Sigmoid colon (tissue), 7 donors: Measurements from ENCODE around the gene ZNF365. TPM values are rescaled to one million over a fixed set of nuclear protein-coding genes. Genes with fewer than 3 reads are reported as not detected.
A peak's percentile ranks its signal among the peaks of the same experiment; 100 is the strongest.

Experiments
- DNase-seq: peaks from one replicate; pipeline ENCODE4 v3.0.0-alpha.2; 2019
- H3K27ac ChIP-seq, 4 donors: fragments of 200-600 bp; sonication (generic); one replicate each; pipeline ENCODE4 v1.5.1; 2016 to 2019; ENCODE audit warnings: mild to moderate bottlenecking in 1 of 4
- H3K27me3 ChIP-seq, 3 donors: fragments of 200-600 bp; sonication (generic); one replicate each; pipeline ENCODE4 v1.5.1; 2019; ENCODE audit warnings: mild to moderate bottlenecking in 1 of 3
- H3K36me3 ChIP-seq, 4 donors: fragments of 200-600 bp; sonication (generic); one replicate each; pipeline ENCODE4 v1.5.1; 2016 to 2019
- H3K4me1 ChIP-seq, 4 donors: fragments of 200-600 bp; sonication (generic); one replicate each; pipeline ENCODE4 v1.5.1; 2017 to 2019
- H3K4me3 ChIP-seq, 4 donors: fragments of 200-600 bp; sonication (generic); one replicate each; pipeline ENCODE4 v1.5.1; 2017 to 2019; ENCODE audit warnings: mild to moderate bottlenecking in 2 of 4, moderate library complexity in 1 of 4
- H3K9me3 ChIP-seq, 4 donors: fragments of 200-600 bp in 3 of 4; sonication (generic) in 3 of 4; one replicate each; pipeline versions ENCODE4 v1.5.1 to v1.6.1; 2013 to 2019
- CTCF ChIP-seq, 4 experiments: fragments of 450-650 bp in 3 of 4; fragments of 200-600 bp in 1 of 4; IDR thresholded peaks; one replicate each; pipeline ENCODE4 v1.5.1; 2016 to 2019; ENCODE audit warnings: antibody characterized with exemption in 4 of 4, mild to moderate bottlenecking in 3 of 4, moderate library complexity in 2 of 4
- EP300 ChIP-seq, 4 donors: sonication (generic); formaldehyde crosslinking; IDR thresholded peaks; one replicate each; pipeline ENCODE4 v1.6.1; 2017; ENCODE audit warnings: antibody characterized with exemption in 4 of 4
- POLR2A ChIP-seq, 2 donors: fragments of 450-650 bp; IDR thresholded peaks; one replicate each; pipeline ENCODE4 v1.6.1; 2016; ENCODE audit warnings: antibody characterized with exemption in 2 of 2, mild to moderate bottlenecking in 2 of 2, moderate library complexity in 2 of 2
- POLR2AphosphoS5 ChIP-seq, 4 donors: sonication (generic); formaldehyde crosslinking; IDR thresholded peaks; one replicate each; pipeline ENCODE4 v1.6.1; 2017; ENCODE audit warnings: antibody characterized with exemption in 4 of 4
- WGBS, 2 donors: extraction: QIAGEN DNeasy Blood & Tissue Kit; methylation state at CpG; one replicate each; pipeline ENCODE4 v1.1.7; 2013; 5-methylcytosine and 5-hydroxymethylcytosine counted together
- intact Hi-C: fragments of 100-400 bp; cut with DNase I; formaldehyde crosslinking; loops from one replicate; pipeline ENCODE4 v1.15.1; 2023
- polyA plus RNA-seq, 3 donors: library from polyadenylated mRNA; stranded (reverse); fragments of 200-250 nt; gene quantifications; one replicate each; pipeline ENCODE4 v1.2.3, GENCODE V29; 2013
- total RNA-seq, 4 donors: library from RNA; depleted of rRNA; stranded (reverse); fragments of >200 nt; gene quantifications; one replicate each; pipeline ENCODE4 v1.1.0, GENCODE V29; 2016
- donor health status: healthy with polysubstance abuse.
- donor health status: Bipolar disorder and iron deficiency.
- donor health status: healthy.

ZNF365 gene
- total and polyA plus RNA-seq, 7 donors: 0.16 to 0.82 (median 0.38) TPM; not detected in 3

GRCh38 chr10:62442006-62442405 is 67.8 kb downstream of the ZNF365 start:
- intact Hi-C loops: no loop called here
- Histone ChIP-seq H3K27ac (peak overlapping the region in 3 of 4 donors; percentile 25 to 57 (median 55)), H3K9me3 (no peaks in the 10 kb centered on the region), H3K4me1 (peaks cover 0 to 28% (median 23%) of the 10 kb centered on the region in 4 donors), H3K36me3 (no peaks in the 10 kb centered on the region), H3K27me3 (no peaks in the 10 kb centered on the region), H3K4me3 (no peak overlapping the region)
- no peak for DNase-seq
- WGBS, 2 donors: 38 to 56% methylated on average over 3 of the region's 3 CpGs
- peak in 1 of 4 donors; percentile 34 for TF ChIP-seq POLR2AphosphoS5 (IDR thresholded peaks at IDR 0.05)
- no peak for TF ChIP-seq CTCF (IDR thresholded peaks at IDR 0.05)

GRCh38 chr10:62442894-62443669 is 68.9 kb downstream of the ZNF365 start:
- TF ChIP-seq EP300 (IDR thresholded peaks at IDR 0.05) (no peak), POLR2AphosphoS5 (IDR thresholded peaks at IDR 0.05) (no peak), POLR2A (IDR thresholded peaks at IDR 0.05) (no peak), CTCF (IDR thresholded peaks at IDR 0.05) (no peak)
- H3K9me3 ChIP-seq: no peaks in the 10 kb centered on the region
- no peaks in the 10 kb centered on the region for H3K27me3 ChIP-seq
- WGBS, 2 donors: 80 to 87% methylated on average over 8 of the region's 8 CpGs
- H3K27ac ChIP-seq: peak overlapping the region in 2 of 4 donors; percentile 55 to 57
- no peak for DNase-seq
- no peak overlapping the region for H3K4me3 ChIP-seq
- H3K36me3 ChIP-seq: no peaks in the 10 kb centered on the region
- intact Hi-C loops: no loop called here
- peaks cover 0 to 25% (median 22%) of the 10 kb centered on the region in 4 donors for H3K4me1 ChIP-seq

- no peak for DNase-seq
- intact Hi-C loops: no loop called here
- no peaks in the 10 kb centered on the region for H3K36me3 ChIP-seq
- no peak for TF ChIP-seq POLR2A (IDR thresholded peaks at IDR 0.05)
- no peak for TF ChIP-seq EP300 (IDR thresholded peaks at IDR 0.05)
- no peak for TF ChIP-seq POLR2AphosphoS5 (IDR thresholded peaks at IDR 0.05)
- no peak for TF ChIP-seq CTCF (IDR thresholded peaks at IDR 0.05)
- no peak overlapping the region for H3K27ac ChIP-seq
- no peaks in the 10 kb centered on the region for H3K9me3 ChIP-seq
- H3K4me3 ChIP-seq: no peak overlapping the region
- no peaks in the 10 kb centered on the region for H3K27me3 ChIP-seq
- peaks cover 0 to 25% (median 22%) of the 10 kb centered on the region in 4 donors for H3K4me1 ChIP-seq
Observed at GRCh38 chr10:62443866-62444265, 69.7 kb downstream of the ZNF365 start.

- no peak for DNase-seq
- Histone ChIP-seq H3K4me1 (peaks cover 0 to 24% (median 19%) of the 10 kb centered on the region in 4 donors), H3K27ac (no peak overlapping the region), H3K9me3 (no peaks in the 10 kb centered on the region), H3K36me3 (no peaks in the 10 kb centered on the region), H3K27me3 (no peaks in the 10 kb centered on the region), H3K4me3 (no peak overlapping the region)
- 67 to 83% methylated on average over 5 of the region's 5 CpGs for WGBS, 2 donors
- intact Hi-C loops: no loop called here
- no peak for TF ChIP-seq EP300 (IDR thresholded peaks at IDR 0.05)
Observed at GRCh38 chr10:62446627-62447026, 72.5 kb downstream of the ZNF365 start.

- DNase-seq: no peak
- Histone ChIP-seq H3K27ac (no peak overlapping the region), H3K36me3 (no peaks in the 10 kb centered on the region), H3K4me1 (peaks cover 0 to 14% (median 4%) of the 10 kb centered on the region in 4 donors), H3K9me3 (no peaks in the 10 kb centered on the region), H3K27me3 (no peaks in the 10 kb centered on the region), H3K4me3 (no peak overlapping the region)
- intact Hi-C loops: no loop called here
- 53 to 57% methylated on average over 6 of the region's 6 CpGs for WGBS, 2 donors
- TF ChIP-seq CTCF (IDR thresholded peaks at IDR 0.05) (no peak), POLR2AphosphoS5 (IDR thresholded peaks at IDR 0.05) (no peak), POLR2A (IDR thresholded peaks at IDR 0.05) (no peak), EP300 (IDR thresholded peaks at IDR 0.05) (no peak)
Observed at GRCh38 chr10:62450912-62451610, 76.9 kb downstream of the ZNF365 start.
